ENCODE results near the gene WTAP. TPM values are rescaled to one million over a fixed set of nuclear protein-coding genes. Genes with fewer than 3 reads are reported as not detected.
"Not testable (repeated sequence)": the region's sequence is repeated elsewhere in the genome, so short reads cannot be mapped to it uniquely, and the experiment has no call there.

WTAP gene
- 59.1 and 81.7 TPM in 2 replicates for total RNA-seq

GRCh38 chr6:159726918-159727716 is at the start of gene WTAP:
Gene WTAP (plus strand): TSS chr6:159727506. CDS start chr6:159736266, 8,760 bp downstream.
- peak; percentile 97 to 99 for DNase-seq (ENCODE audit: low read depth in 2 of 2)

- no peak for DNase-seq (ENCODE audit: low read depth in 2 of 2)
Measured at GRCh38 chr6:159677506-159678165, 49.7 kb upstream of the WTAP start.

GRCh38 chr6:159678574-159678973 is 48.7 kb upstream of the WTAP start:
- DNase-seq (ENCODE audit: low read depth in 2 of 2) = no peak

- peak in 1 of 2 donors; percentile 24 for DNase-seq (ENCODE audit: low read depth in 2 of 2)
Measured at GRCh38 chr6:159679091-159680077, 47.9 kb upstream of the WTAP start.

- DNase-seq (ENCODE audit: low read depth in 2 of 2) = no peak
Measured at GRCh38 chr6:159680104-159680503, 47.2 kb upstream of the WTAP start.

GRCh38 chr6:159681191-159681880 is 46.0 kb upstream of the WTAP start:
- peak in 1 of 2 donors; percentile 45 for DNase-seq (ENCODE audit: low read depth in 2 of 2)

GRCh38 chr6:159682295-159682694 is 45.0 kb upstream of the WTAP start:
- DNase-seq (ENCODE audit: low read depth in 2 of 2) = no peak

- no peak for DNase-seq (ENCODE audit: low read depth in 2 of 2)
Measured at GRCh38 chr6:159682810-159683209, 44.5 kb upstream of the WTAP start.

GRCh38 chr6:159684013-159684304 is 43.3 kb upstream of the WTAP start:
- no peak for DNase-seq (ENCODE audit: low read depth in 2 of 2)

GRCh38 chr6:159686040-159686439 is 41.3 kb upstream of the WTAP start:
- DNase-seq (ENCODE audit: low read depth in 2 of 2) = no peak

- DNase-seq (ENCODE audit: low read depth in 2 of 2) = no peak
Measured at GRCh38 chr6:159686703-159687102, 40.6 kb upstream of the WTAP start.

- DNase-seq (ENCODE audit: low read depth in 2 of 2) = no peak
Measured at GRCh38 chr6:159687341-159687740, 40.0 kb upstream of the WTAP start.

- DNase-seq (ENCODE audit: low read depth in 2 of 2) = no peak
Measured at GRCh38 chr6:159688266-159688905, 38.9 kb upstream of the WTAP start.

GRCh38 chr6:159689001-159689400 is 38.3 kb upstream of the WTAP start:
- DNase-seq (ENCODE audit: low read depth in 2 of 2) = no peak

GRCh38 chr6:159690135-159690534 is 37.2 kb upstream of the WTAP start:
- DNase-seq (ENCODE audit: low read depth in 2 of 2) = not testable (repeated sequence)

- DNase-seq (ENCODE audit: low read depth in 2 of 2) = peak; percentile 75 to 91
Measured at GRCh38 chr6:159691133-159691962, 36.0 kb upstream of the WTAP start.

- DNase-seq (ENCODE audit: low read depth in 2 of 2) = no peak
Measured at GRCh38 chr6:159691963-159692287, 35.4 kb upstream of the WTAP start.

- peak; percentile 58 to 59 for DNase-seq (ENCODE audit: low read depth in 2 of 2)
Measured at GRCh38 chr6:159692303-159693127, 34.8 kb upstream of the WTAP start.

All from lung microvascular endothelial cell (primary cell).